RPMI7951 (cell line): ENCODE measurements around the gene CIZ1. TPM values are rescaled to one million over a fixed set of nuclear protein-coding genes. Genes with fewer than 3 reads are reported as not detected.
"Not testable (repeated sequence)": the region's sequence is repeated elsewhere in the genome, so short reads cannot be mapped to it uniquely, and the experiment has no call there.

Source experiments
- DNase-seq: peaks from one replicate; pipeline ENCODE4 v3.0.0-alpha.2; 2012; ENCODE audit warnings: low read depth
- total RNA-seq: library from RNA; depleted of rRNA; stranded (reverse); fragments of >200 nt; shearing (Covaris generic); gene quantifications from 2 replicates; pipeline ENCODE4 v1.2.3, GENCODE V29; 2014; rRNA removed

The CIZ1 gene, protein sequence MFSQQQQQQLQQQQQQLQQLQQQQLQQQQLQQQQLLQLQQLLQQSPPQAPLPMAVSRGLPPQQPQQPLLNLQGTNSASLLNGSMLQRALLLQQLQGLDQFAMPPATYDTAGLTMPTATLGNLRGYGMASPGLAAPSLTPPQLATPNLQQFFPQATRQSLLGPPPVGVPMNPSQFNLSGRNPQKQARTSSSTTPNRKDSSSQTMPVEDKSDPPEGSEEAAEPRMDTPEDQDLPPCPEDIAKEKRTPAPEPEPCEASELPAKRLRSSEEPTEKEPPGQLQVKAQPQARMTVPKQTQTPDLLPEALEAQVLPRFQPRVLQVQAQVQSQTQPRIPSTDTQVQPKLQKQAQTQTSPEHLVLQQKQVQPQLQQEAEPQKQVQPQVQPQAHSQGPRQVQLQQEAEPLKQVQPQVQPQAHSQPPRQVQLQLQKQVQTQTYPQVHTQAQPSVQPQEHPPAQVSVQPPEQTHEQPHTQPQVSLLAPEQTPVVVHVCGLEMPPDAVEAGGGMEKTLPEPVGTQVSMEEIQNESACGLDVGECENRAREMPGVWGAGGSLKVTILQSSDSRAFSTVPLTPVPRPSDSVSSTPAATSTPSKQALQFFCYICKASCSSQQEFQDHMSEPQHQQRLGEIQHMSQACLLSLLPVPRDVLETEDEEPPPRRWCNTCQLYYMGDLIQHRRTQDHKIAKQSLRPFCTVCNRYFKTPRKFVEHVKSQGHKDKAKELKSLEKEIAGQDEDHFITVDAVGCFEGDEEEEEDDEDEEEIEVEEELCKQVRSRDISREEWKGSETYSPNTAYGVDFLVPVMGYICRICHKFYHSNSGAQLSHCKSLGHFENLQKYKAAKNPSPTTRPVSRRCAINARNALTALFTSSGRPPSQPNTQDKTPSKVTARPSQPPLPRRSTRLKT
- 28.3 and 37.0 TPM in 2 replicates for total RNA-seq

DNA sequence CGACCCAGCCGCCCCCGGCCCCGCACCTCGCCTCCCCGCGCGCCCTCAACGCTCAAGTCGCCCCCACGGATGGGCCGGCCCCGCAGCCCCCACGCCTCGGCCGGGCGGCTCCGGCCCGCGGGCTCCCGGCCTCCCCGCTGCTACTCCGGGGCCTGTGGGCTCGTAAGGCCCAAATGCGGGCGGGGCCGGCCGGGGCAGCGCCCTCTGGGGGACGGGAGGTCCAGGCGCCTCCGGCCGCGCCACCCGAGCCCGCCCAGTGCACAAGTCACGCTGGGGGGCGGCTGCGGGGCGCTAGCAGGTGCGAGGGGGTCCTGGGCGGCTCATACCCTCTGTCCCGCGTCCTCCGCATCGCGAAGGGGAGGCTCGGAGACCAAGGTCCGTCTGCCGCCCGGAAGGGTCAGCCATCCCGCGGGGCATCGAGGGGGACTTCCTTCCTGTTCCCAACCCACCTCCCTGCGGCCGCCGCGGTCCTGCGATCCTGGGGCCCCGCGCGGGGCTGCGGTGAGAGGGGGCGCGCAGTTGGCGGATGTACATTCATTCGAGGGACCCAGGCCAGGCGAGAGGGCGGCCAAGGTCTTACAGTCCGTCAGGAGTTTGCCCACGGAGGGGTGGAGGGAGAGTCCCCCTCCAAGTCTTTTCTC, at the start of gene CIZ1:
Gene CIZ1 (minus strand): TSS at position 167 of the 641 bp plus-strand sequence. CDS start 715 bp downstream, outside the sequence.
- DNase-seq, result peak; percentile 76

DNA sequence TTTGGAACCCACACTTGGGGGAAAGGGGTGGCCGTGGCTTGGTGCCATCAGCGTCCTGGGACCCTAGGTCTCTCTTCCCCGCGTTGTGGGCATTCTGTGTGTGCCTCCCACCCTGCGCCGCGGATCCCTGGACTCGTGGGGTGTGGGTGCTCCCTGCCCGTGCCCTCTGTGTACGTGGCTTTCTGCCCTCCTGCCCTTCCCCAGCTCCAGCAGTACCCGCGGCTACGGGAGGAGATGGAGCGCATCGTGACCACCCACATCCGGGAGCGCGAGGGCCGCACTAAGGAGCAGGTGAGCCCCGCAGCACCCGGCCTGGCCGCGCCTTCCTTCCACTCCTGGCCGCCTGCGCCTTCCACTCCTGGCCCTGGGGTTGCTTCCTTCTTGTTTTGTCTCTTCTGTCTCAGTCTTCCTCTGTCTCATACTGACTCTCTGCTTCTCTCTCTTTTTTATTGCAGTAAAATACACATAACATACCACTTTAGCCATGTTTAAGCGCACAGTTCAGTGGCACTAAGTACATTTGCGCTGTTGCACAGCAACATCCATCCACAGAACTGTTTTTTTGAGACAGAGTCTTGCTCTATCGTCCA, 42.5 kb upstream of the CIZ1 start:
- no peak for DNase-seq

DNA sequence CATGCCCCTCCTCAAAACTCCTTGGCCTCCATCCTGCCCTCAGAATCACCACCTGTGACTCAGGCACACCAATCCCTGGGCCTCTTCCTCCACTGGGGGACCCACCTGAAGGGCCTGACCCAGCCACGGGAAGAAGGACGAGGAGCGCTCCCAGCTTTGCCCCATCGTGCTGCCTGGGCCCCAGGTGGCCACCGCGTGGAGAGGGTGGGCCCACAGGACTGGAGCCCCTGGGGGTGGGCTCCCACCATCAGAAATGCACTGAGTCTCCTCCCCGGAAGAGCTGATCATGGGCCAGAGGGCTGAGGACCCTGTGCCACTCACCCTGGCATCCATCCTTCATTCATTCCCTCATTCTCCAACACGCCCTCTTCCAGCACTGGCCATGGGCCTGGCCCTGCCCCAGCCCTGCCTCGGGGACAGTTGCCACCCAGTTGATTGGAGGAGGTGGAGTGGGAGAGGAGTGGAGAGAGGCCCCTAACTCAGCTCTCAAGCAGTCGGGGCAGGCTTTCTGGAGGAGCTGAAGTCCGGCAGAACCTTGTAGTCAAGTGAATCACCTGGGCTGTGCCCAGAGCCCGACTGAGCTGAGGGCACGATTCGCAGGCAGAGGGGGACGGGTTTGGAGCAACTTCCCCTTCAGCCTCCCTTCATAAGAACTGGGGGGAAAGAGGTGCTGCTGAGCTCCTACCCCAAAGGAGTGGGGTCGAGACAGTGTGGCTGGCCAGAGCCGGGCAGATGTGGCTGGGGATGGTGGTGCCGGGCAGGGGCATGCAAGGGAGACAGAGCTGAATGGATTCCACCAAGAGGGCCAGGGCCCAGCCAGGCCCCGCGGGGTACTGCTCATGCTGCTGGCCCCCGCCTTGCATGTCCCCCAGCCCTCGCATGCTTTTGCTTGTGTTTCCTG, 41.4 kb upstream of the CIZ1 start:
- no peak for DNase-seq

DNA sequence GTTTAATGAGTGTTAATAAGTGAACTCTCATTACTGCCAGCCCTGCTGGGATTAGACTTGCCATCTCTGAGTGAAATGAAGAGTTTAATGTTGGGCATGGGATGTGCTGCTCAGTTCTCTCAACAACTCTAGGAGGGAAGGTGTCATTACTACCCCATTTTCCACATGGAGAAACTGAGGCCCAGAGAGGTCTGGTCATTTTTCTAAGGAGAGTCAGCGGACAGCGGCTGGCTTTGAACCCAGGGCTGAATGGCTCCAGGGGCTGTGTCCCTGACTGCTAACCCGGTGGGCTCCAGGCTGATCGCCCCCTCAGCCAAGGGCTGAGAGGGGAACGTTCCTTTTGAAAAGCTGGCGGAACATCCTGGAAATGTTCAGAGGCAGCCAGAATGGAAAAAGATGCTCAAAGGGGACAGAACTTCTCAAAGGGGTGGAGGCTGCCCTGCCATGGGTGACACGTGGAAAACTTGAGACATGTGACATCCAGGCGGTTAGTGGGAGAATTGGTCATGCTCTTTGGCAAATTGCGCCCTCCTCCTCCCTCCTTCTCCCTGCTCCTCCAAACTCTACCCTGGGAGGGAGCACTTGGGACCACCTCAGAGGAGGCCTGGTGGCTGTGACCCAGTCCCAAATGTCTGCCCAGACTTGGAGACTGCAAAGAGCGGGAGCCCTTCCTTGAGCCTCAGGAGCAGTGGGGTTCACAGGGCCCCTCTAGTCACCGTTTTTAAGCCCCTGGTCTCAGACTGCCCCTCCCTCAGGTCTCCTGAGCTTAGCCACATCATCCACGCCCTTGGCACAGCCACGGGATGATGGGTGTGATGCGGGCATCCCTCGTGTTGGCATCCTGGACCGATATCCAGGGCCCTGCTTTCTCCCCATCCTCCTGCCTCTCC, 40.5 kb upstream of the CIZ1 start:
- DNase-seq, result no peak

DNA sequence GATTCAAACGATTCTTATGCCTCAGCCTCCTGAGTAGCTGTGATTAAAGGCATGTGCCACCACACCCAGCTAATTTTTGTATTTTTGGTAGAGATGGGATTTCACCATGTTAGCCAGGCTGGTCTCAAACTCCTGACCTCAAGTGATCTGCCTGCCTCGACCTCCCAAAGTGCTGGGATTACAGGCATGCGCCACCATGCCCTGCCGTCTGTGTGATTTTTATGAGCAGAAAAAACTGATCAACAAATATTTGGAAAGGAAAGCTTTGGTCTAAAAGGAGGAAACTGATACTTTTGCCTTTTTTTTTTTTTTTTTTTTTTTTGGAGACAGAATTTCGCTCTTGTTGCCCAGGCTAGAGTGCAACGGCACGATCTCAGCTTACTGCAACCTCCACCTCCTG, 39.5 kb upstream of the CIZ1 start:
- not testable (repeated sequence) for DNase-seq

DNA sequence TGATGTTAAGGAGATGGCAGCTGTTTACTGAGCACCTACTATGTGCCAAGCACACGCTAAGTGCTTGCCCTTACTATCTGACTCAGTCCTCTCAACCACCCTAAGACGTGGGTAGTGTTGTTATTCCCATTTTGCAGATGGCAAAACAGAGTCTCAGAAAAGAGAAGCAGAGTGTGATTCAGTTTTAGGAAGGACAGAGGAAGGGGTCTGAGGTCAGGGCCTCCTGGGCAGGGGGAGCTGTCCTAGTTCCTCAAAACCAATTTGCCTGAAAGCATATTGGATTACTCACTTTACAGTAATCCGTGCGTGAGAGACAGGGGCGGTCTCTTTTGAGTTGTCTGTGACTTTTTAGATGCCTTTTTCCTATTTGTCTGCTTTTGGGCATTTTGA, 35.0 kb upstream of the CIZ1 start:
- no peak for DNase-seq

DNA sequence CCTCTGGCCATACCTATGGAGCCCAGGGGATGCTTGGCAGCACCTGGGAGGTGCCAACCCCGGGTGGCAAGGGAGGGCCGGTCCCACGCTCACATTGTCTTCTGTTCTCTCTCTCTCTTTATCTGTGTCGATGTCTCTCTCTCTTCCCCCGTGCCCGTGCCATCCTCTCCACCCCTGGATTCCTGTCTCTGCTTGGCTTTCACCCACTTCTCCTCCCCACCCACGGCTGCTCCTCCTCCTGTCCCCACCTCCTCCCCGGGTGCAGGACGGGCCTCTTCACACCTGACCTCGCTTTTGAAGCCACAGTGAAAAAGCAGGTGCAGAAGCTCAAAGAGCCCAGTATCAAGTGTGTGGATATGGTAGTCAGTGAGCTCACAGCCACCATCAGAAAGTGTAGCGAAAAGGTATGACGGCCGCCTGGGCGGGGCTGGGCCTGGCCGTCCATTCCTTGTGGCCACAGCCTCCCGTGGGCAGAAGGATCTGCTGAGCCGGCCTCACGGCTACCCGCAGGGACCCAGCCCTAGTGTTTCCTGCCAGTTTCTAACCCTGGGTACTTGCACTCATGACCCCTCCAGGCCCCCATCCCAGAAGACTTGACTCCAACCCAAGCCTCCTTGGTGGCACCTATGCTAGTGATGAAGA, 34.5 kb upstream of the CIZ1 start:
- DNase-seq, result no peak

DNA sequence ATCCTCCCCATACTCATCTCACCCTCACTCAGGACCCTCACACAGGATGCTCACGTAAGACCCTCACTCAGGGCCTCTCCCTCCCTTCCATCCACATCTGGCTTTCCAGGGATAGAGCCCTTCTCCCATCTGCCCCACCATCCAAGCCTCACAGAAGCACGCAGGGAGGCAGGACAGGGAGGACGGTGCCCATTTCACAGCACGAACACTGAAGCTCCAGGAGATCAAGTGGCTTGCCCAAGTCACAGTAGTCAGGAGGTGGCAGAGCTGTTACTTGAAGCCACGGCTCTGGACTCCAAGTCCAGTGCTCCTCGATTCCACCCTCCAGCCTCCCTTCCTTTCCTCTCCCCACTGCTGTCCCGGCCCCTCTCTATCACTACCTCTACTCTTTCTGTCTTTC, 33.5 kb upstream of the CIZ1 start:
- no peak for DNase-seq

DNA sequence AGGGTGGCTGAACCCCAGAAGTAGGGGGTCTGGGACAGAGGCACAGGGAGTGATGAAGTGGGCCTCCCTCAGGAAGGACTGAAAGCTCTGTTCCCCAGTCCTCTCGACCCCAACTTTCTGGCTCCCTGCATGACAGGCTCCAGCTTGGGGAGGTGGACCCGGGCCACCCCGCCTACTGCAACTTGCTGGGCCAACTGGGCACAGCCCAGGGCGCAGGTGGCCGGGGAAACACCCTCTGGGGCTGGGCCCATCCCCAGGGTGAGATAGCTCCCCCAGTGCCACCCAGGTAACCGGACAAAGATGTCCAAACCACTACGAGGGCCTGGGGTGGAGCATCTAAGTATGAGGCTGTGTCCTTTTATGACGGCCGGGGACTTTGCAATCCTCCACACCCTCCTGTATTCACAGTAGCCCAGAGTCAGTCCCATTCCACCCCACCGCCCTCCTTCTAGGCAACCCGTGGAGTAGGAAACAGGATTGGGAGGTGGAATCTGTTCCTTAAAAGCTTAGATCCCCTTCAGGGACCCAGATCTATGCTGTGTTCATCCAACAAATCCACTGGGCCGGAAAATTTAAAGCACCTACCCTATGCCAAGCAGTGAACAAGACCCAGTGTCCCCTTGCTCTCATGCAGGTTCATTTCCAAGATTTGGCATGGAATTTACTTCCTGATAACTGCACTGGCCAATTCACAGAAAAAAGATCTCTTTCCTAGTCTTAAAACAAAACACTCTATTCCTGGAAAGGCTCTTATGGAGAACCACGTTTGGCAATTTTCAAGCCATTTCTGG, 31.7 kb upstream of the CIZ1 start:
- no peak for DNase-seq

DNA sequence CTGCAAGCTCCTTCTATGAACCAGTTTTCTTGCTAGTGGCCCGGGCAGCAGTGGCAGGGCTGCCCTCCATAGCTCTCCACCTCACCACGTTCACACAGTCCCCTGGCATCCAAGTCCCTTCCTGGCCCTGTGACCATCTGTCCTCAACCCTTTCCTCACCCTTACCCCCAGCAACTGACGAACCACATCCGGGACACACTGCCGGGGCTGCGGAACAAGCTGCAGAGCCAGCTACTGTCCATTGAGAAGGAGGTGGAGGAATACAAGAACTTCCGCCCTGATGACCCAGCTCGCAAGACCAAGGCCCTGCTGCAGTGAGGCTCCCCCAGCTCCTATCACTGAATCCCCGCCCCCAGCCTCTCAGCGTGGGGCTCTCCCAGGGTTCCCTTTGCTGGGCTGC, 30.7 kb upstream of the CIZ1 start:
- no peak for DNase-seq

DNA sequence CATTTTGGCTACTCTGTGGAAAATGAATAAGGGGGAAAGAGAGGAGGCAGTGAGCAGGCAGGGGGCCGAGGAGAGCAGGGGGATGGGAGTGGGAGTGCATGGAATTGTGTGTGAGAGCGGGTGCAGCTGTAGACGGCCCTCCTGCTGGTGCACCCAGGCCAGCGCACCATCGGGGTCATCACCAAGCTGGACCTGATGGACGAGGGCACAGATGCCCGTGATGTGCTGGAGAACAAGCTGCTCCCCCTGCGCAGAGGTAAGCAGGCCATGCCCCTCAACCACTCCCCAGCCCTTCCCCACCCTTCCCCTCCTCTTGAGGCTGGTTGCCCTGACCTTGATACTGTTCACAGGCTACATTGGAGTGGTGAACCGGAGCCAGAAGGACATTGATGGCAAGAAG, 28.5 kb upstream of the CIZ1 start:
- no peak for DNase-seq

DNA sequence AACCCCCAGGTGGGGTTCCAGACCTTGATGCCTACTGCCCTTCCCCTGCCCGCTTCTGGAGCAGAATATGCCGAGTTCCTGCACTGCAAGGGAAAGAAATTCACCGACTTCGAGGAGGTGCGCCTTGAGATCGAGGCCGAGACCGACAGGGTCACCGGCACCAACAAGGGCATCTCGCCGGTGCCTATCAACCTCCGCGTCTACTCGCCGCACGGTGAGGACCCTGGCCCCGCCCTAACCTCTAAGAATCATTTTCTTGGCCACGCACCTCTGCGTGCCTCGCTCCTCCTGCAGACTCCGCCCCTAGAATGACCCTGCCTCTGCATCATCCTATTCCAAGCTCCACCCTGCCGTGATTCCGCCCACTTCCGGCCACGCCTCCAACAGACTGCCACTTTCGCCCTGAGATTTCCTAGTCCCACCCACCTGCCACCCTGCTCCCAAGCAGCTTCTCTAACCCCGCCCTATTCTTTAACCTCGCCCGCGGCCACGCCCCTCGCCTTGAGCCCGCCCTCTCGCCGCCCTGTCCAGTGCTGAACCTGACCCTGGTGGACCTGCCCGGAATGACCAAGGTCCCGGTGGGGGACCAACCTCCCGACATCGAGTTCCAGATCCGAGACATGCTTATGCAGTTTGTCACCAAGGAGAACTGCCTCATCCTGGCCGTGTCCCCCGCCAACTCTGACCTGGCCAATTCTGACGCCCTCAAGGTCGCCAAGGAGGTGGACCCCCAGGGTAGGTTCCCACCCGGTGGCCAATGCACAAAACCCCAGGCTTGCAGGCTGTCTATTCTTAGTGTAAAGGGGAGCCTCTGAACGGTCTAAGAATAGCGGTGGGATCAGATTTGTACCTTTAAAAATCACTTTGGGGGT, 27.4 kb upstream of the CIZ1 start:
- DNase-seq, result peak; percentile 61

DNA sequence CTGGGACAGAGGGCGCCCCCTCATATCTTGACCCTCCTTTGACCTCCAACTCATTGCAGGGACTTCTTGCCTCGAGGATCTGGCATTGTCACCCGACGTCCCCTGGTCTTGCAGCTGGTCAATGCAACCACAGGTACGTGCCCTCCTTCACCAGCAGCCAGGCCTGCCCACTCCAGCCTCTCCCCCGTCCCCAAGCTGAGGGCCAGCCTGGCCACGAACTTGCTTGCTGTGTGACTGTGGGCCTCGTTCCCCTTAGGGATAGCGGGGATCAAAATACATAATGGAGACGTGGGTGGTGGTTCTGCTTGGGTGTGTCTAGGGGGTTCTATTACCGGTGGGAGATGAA, 26.8 kb upstream of the CIZ1 start:
- DNase-seq, result no peak

DNA sequence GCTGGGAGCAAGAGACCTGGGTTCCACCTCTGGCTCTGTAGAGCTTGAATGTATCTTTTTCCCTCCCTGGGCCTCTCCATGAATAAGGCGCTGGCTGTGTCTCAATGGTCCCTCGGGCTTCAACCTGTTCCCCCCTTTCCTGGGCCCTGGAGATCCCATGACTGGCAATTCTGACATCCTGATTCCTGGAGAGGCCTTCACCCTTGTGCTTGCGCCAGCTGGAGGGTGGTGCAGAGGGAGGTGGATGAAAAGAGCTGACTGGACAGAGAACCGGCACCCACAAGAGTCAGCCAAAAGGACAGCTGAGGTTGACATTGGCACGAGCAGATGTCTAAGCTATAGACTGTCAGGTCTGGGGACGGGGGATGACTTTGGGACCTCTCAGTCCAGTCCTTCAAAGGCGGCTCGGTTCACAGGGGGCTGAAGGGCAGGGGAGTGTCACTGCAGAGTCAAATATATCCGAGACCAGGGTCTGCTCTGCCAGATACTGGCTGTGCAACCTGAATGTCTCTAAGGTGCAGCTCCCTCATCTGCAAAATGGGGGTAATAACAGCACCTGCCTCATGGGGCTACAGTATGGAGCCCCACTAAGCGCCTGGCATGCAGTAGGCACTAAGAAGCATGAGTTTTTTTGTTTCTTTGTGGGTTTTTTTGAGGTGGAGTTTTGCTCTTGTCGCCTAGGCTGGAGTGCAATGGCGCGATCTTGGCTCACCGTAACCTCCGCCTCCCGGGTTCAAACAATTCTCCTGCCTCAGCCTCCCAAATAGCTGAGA, 25.6 kb upstream of the CIZ1 start:
- no peak for DNase-seq

DNA sequence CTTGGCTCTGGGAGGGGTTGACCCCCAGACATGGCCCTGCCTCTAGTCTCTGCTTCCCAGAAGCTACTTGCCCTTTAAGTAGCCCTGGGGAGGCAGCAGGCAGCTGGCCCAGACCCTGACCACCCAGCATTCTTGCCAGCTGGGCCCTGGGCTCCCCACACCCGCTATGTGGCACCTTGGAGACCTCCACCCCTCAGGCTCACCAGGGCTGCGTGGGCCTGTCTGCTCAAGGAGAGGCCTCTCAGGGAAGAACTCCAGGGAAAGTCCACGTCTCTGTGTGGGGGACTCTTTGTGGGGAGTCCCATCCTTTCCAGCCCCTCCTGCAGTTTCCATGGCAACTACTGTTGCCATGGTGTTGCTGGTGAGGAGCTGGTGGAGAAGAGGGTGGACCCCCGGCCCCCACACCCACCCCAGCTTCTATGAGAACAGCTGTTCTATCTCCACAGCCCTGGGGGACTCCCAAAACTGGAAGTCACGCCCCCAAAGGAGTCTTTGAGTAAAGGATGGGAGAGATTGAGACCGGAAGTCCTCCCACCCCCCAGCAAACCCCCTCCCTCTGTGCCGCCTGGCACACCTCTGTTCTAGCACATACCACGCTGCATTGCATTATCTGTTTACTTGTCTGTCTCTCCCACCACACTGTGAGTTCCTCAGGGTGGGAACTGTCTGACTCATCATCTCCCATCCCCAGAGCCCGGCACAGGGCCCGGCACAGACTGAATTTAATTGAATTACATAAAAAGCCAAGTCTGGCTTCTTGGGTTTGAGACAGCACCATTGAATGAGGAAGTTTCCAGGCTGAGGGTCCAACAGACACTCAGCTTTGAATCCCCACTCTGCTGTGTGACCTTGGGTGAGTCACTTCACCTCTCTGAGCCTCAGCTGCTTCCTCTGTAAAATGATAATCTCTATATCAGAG, 24.4 kb upstream of the CIZ1 start:
- peak; percentile 62 for DNase-seq
